ENCODE results near the gene CIBAR2.

GRCh38 chr16:85145734-85146531 is 33.7 kb upstream of the CIBAR2 start:
- no peak for TF ChIP-seq REST (IDR thresholded peaks at IDR 0.05; ENCODE audit: unreplicated experiment)
- no peak for TF ChIP-seq EZH2phosphoT487 (IDR thresholded peaks at IDR 0.05; ENCODE audit: unreplicated experiment)
- no peak for TF ChIP-seq CTCF (conservative IDR thresholded peaks at IDR 0.05; ENCODE audit: low read depth in 2 of 2)
- TF ChIP-seq EZH2 (IDR thresholded peaks at IDR 0.05; ENCODE audit: low read depth, unreplicated experiment), result no peak
- TF ChIP-seq STAT1 (IDR thresholded peaks at IDR 0.05; ENCODE audit: unreplicated experiment), result no peak
- no peak for TF ChIP-seq POLR2AphosphoS5 (IDR thresholded peaks at IDR 0.05; ENCODE audit: low read depth)
- no peak for TF ChIP-seq ETS1 (IDR thresholded peaks at IDR 0.05)
- TF ChIP-seq ZNF331 (CRISPR knock-in tag; IDR thresholded peaks at IDR 0.05; ENCODE audit: low read depth), result no peak
